Activated naive CD4-positive, alpha-beta T cell treated with Interleukin-2 at 50 U/mL for 16 hours (primary cell): ENCODE data around the gene LIN28B.
"Not testable (repeated sequence)": the region's sequence is repeated elsewhere in the genome, so short reads cannot be mapped to it uniquely, and the experiment has no call there.

ENCODE experiments used
- DNase-seq: peaks from one replicate; pipeline ENCODE4 v3.0.0-alpha.2; 2020

The LIN28B gene

GRCh38 chr6:105075210-105075609 is 118.3 kb downstream of the LIN28B start:
- DNase-seq: no peak

GRCh38 chr6:105076418-105076817 is 119.5 kb downstream of the LIN28B start:
- DNase-seq: not testable (repeated sequence)

GRCh38 chr6:105077596-105078385 is 120.9 kb downstream of the LIN28B start:
- DNase-seq: no peak

- no peak for DNase-seq
These were observed 121.4 kb downstream of the LIN28B start for GRCh38 chr6:105078386-105078708.

DNA sequence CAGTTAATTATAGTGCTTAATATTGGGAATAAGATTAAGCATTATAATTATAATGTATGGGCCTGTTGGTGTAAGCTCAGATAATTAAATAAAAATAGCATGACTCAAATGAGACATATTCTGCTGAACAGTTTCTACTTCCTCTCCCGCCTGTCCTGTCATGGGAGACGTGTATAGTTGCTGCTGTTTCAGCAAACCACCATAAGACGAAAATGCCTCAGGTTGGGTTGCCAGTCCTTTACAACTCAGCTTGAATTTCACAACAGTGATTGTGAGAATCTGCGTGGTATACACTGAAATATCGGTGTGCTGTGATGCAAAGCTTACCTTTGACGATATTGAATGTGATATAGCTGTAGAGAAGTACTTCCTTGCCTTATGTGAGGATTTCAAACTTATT is 123.4 kb downstream of the LIN28B start:
- DNase-seq: no peak

GRCh38 chr6:105081662-105082061 is 124.8 kb downstream of the LIN28B start:
- not testable (repeated sequence) for DNase-seq

DNA sequence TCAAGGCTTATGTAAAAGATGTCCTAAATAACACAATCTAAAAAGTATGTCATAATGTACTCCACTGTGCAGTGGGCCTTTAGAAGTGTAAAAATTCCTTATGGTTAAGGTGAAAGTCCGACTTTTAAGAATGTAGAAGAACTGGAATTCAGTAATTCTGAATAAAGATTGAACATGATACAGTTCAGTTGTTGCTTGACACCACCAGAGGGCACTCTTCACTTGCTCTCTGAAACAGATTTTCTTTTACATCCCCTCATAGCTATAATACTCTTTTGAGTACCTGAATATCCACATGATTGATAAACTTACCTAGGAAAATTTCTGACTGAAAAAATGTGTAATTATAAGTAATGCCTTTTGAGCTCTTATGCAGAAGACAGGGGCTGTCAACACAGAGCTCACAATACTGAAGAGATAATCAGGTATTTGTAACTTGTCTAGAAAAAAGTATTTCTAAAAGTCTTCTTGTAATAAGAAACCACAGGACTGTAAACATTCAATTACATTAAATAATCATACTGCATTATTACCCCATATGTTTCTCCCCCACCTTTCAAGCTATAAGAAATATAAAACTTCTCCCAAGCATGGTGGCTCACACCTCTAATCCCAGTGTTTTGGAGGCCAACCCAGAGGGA is 130.8 kb downstream of the LIN28B start:
- DNase-seq: no peak

- DNase-seq: no peak
These were observed 134.4 kb downstream of the LIN28B start for GRCh38 chr6:105091140-105091829.

DNA sequence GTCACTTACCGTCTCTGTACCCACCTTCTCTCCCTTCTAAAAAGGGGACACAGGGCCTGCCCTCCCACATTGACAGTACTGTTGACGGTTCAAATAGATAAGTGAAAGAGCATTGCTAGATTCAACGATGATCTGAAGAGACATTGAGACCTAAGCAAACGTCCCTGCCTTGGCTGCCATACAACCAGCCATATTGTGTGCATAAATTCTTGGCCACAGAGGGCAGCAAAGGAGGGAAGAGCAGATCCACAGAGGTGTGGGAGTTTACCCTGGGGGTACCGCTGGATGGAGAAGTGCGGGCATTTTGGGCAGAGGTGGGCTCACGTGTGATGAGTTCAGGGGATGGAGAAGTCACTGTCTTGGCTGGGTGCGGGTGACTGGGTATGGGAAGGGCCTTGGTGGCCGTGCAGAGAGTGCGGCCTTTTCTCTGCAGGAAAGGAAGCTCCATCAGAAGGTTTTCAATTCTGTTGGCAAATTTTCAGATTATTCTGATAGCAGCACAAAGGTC is 137.3 kb downstream of the LIN28B start:
- DNase-seq: no peak

GRCh38 chr6:105095139-105095538 is 138.2 kb downstream of the LIN28B start:
- no peak for DNase-seq

- no peak for DNase-seq
These were observed 140.4 kb downstream of the LIN28B start for GRCh38 chr6:105097288-105097687.

DNA sequence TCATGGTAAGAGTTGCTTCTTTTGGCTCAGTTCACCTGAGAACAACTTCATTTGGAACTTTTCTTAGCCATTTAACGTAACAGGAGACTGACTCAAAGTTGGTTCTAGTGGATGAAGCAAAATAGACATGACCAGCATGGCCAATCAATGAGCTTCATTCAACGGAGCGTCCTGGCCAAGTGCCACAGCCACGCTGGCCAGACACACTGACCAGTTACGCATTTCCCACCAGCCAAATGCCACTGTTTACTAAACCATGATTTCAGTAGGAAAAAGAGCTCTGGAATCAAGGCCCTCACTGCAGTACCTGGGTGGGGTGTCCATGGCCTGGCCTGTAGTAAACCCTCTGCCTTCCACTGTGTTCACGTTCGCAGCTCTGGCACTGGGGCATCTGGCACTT is 142.5 kb downstream of the LIN28B start:
- no peak for DNase-seq

DNA sequence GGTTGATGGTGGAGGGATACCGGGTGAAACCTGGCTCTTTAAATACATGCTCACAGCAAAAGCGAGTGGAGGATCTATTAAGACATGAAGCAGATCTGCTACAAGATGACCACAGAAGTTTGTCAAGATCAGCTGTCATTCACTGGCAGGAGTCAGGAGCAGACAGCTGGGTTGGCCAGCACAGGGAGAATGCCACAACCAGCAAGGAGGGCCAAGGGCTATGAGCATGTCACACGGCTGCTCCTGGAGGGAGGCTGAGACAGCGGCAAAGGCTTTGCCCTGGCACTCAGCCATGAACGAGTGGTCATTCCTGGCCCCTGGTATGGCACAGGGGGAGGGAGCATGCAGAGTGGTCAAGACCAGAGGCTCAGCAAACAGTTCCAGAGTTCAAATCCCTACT is 145.3 kb downstream of the LIN28B start:
- no peak for DNase-seq

DNA sequence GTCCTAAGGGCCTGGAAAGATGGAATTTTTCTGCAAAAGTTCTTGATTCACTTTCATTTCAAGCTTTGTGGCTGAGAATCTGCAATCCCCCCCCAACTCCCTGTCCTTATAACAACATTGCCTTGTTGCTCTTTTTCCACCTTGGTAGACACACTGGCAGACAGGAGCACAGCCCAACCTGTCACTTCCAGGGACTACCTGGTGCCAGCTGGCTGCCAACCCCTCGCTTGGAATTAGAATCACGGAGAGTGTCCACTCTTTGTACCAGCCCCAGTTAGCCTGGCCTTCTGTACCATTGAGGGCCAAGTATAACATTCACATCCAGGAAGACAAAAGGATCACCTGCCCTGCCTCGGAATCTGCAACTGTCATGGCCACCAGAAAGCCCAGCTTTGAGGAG is 148.2 kb downstream of the LIN28B start:
- DNase-seq: no peak

GRCh38 chr6:105106260-105106659 is 149.4 kb downstream of the LIN28B start:
- DNase-seq: no peak

GRCh38 chr6:105107207-105107606 is 150.3 kb downstream of the LIN28B start:
- DNase-seq: no peak

DNA sequence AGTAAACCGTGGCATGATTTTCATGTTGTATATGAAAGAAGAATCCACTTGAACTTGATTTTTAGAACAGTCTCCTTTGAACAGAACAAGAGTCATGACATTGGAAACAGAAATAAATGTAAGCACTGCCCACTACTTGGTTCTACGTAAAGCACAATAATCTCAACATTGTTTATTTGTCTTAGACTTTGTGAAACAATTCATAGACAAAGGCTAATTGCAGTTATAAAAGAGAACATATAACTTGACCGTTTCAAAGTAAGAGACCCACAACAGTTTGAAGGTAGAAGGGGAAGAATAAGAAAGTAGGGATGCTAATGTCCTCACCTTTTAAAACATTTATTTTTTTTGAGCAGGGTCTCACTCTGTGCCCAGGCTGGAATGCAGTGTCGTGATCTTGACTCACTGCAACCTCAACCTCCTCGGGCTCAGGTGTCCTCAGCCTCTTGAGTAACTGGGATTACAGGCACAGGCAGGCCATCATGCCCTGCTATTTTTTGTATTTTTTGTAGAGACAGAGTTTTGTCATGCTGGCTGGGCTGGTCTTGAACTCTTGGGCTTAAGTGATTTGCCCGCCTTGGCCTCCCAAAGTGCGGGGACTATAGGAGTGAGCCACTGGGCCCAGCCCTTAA is 151.8 kb downstream of the LIN28B start:
- no peak for DNase-seq

DNA sequence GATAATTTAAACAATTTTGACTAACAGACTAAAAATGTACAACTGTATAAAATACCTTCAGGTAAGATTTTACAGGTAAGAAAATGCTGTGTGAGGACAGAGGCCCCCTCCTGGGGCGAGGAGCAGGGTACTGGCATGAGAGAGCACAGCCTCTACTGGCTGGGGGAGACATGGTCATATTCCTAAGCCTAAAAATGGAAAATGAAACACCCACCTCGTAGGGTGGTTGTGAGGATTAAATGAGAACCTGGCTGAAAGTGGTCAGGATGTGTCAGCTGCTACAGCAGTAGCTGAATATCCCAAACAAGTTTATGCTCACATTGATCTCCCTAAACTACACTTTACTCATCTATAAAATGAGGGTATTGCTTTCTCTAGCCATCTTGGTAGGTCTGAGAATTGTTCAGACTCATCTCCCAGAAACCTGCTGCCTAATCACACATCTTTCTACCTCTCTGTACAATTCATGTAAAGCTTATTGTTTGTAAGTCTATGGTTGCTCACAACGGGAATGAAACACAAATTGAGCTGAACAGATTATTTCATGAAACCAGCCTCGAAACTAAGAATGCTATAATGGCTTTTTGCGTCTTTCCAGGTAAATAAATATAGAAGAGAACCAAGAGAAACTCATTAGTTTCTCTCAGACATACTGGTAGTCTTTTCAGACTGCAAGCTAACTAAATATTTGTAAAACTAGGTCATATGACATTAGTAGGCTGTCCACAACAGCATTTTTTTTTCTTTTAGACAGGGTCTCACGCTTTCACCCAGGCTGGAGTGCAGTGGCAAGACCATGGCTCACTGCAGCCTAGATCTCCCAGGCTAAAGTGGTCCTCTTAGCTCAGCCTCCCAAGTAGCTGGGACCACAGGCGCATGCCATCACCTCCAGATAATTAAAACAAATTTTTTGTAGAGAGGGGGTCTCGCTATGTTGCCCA is 153.3 kb downstream of the LIN28B start:
- DNase-seq: no peak

DNA sequence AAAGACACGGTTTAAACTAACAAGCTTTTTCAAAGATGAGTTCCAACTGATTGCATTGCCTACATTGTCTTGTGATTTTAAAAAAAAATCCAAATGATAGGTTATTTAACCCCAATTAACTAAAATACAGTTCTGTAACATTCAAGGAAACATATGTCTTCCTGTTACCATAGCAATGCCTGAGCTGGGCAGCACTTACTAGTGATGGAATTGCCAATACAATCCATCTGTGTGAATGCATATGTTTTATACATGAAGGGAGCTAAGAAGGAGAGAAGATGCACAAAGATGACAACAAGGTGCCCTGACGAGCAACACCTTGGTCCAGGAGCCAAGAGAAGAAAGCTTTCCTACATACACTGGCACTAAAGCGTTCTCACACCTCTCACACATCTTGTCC is 154.2 kb downstream of the LIN28B start:
- DNase-seq: no peak

- DNase-seq: no peak
These were observed 155.0 kb downstream of the LIN28B start for GRCh38 chr6:105111871-105112270.

DNA sequence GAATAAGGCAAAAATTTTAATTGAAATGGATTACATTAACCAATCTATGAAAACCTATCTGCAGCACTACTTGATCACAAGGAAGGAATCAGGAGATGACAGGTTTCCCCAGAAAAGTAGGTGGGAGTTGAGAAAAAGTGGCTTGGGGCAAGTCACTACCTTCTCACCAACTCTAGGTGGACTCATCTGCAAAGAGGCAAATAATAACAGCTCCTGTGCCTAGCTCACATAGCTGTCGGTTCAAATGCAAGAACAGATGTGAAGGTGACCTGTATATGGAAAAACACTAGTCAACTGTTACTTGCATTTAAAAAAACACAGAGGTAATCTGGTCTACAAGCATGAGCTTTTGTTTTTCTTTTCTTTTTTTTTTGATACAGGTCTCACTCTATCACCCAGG is 155.7 kb downstream of the LIN28B start:
- no peak for DNase-seq

GRCh38 chr6:105113422-105113821 is 156.5 kb downstream of the LIN28B start:
- no peak for DNase-seq
